HEK293T (cell line): ENCODE data around the gene PPP6R2.
"Not testable (repeated sequence)": the region's sequence is repeated elsewhere in the genome, so short reads cannot be mapped to it uniquely, and the experiment has no call there.

Experiments used
- BHLHE40 ChIP-seq: fragments of 450-650 bp; IDR thresholded peaks from 2 replicates; pipeline ENCODE4 v1.6.1; 2016; ENCODE audit warnings: mild to moderate bottlenecking, moderate library complexity, borderline replicate concordance
- ELF4 ChIP-seq: fragments of 450-650 bp; IDR thresholded peaks from 2 replicates; pipeline ENCODE4 v1.6.1; 2017; ENCODE audit warnings: antibody characterized with exemption
- HDGF ChIP-seq: fragments of 450-650 bp; IDR thresholded peaks from 2 replicates; pipeline ENCODE4 v1.6.1; 2017; ENCODE audit warnings: antibody characterized with exemption, borderline replicate concordance
- SP1 ChIP-seq: fragments of 450-650 bp; IDR thresholded peaks from 2 replicates; pipeline ENCODE4 v1.6.1; 2017
- TARDBP ChIP-seq: fragments of 450-650 bp; IDR thresholded peaks from 2 replicates; pipeline ENCODE4 v1.6.1; 2016
- ZNF384 ChIP-seq: fragments of 450-650 bp; IDR thresholded peaks from 2 replicates; pipeline ENCODE4 v1.6.1; 2016

DNA sequence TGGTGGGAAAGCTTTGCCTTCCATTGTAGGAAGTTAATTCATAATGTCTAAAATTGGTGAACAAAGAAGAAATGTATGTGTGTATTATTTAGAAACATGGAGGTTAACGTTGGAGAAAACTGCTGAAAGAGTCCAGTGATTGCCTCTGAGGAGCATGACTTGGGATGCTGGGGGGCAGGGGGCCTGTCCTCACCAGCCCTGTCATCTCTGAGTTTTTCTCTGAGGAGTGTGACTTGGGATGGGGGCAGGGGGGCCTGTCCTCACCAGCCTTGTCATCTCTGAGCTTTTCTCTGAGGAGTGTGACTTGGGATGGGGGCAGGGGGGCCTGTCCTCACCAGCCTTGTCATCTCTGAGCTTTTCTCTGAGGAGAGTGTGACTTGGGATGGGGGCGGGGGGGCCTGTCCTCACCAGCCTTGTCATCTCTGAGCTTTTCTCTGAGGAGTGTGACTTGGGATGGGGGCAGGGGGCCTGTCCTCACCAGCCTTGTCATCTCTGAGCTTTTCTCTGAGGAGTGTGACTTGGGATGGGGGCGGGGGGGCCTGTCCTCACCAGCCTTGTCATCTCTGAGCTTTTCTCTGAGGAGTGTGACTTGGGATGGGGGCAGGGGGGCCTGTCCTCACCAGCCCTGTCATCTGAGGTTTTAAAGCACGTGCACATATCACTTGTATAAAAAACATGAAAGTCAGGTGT, 54.4 kb downstream of the PPP6R2 start:
- TF ChIP-seq ELF4, BHLHE40, HDGF, TARDBP, SP1, ZNF384: not testable (repeated sequence)
